ENCODE results near the gene TPK1.
"Not testable (repeated sequence)": the region's sequence is repeated elsewhere in the genome, so short reads cannot be mapped to it uniquely, and the experiment has no call there.

TPK1 gene

DNA sequence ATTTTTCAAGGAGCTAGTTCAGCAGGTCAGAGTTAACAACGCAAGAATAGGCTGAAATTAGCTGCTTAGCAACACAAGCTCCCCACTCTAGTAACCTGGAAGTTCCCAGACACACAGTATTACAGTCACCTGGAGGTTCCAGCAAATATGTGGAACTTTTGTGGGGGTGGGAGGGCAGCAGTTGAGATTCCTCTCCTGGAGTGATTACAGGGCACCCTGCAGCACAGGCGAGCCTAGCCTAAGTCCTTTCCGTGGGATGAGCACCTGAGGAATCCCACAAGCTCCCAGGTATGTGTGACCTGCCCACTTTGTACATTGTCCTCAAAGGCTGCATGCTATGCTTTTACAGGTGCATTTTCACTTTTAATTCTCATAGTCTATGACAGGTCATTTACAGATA lies 13.6 kb downstream of the TPK1 start:
- no peak for DNase-seq (ENCODE audit: low read depth, low spot score)

DNA sequence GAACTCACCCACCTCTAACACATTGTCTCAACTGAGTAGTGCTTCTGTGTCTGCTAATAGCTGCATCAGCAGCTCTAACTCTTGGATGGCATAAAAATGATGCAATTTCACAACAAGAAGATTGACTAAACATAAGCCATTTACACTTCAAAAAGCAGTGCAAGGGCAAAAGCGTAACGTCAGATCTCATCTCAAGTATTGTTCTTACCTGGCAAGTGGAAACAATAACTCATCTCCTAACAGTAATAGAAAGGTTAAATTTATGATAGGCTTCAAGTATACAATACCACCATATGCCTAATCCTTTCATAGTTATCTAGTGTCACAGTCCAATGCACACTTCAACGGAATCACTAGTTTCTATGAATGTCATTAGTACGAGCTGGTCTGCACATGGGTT lies 14.8 kb downstream of the TPK1 start:
- DNase-seq (ENCODE audit: low read depth, low spot score): no peak

DNA sequence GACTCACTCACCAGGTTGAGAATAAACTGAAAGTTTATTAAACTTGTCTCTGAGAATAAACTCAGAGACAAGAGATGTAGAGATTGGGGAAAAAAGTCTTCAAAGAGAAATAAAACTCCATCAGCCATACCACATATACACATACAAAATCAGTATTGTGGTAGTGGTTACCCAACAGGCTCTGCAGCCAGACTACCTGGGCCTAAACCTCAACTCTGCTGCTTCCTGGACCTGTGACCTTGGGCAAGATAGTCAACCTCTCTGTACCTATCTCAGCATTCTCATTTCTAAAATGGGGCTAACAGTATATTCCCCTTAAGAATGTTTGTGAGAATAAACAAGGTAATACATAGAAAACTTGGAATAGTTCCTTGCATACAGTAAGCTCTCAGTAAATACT lies 15.3 kb downstream of the TPK1 start:
- no peak for DNase-seq (ENCODE audit: low read depth, low spot score)

DNA sequence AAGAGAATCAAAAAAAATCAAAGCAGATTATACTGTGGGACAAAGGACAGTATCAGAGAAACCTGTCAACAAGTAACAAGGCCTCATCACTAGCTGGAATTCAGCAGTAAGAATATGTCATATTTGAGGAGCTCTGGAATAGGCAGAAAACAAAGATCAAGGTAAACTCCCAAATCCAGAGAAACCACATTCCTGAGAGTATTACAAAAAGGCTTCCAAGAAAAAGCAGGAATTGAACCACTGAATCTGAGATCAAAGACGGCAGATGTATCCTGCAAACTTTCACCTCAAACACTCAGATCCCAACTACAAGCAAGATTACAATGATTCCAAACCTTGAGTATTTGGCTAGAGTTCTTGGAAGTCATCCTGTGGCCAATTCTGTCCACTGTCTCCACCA lies 16.3 kb downstream of the TPK1 start:
- DNase-seq (ENCODE audit: low read depth, low spot score): no peak

DNA sequence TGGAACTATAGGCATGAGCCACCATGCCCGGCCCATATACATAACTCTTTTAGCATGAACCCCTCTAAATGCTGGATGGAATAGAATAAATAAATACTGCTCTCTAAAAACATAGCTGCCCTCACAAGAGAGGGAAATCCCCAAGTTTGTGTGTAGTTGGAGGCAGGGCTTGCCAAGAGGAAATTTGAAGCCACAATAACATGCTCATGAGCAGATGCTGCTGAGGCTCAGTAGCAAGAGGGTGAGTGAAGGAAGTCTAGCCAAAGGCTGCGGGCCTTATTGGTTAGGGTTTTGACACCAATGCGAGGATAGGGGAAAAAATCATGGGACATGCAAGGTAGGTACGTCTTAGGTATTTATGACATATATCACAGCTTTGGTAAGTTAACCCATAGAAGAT lies 17.3 kb downstream of the TPK1 start:
- DNase-seq (ENCODE audit: low read depth, low spot score): peak; percentile 35

DNA sequence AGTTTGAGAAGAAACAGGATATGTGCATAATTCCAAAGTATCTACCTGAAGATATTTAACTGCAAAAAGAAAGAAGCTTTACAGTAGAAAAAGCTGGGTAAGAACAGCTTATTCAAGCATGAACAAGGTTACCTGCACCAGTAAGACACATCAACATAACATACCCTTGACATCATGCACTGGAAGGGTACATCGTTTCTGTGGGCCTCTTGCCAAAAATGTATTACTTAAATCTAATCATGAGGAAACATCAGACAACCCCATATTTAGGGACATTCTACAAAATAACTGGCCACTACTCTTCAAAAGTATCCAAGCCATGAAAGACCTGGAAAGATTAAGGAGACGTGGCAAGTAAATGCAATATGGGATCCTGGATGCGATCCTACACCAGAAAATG lies 18.9 kb downstream of the TPK1 start:
- DNase-seq (ENCODE audit: low read depth, low spot score): no peak

DNA sequence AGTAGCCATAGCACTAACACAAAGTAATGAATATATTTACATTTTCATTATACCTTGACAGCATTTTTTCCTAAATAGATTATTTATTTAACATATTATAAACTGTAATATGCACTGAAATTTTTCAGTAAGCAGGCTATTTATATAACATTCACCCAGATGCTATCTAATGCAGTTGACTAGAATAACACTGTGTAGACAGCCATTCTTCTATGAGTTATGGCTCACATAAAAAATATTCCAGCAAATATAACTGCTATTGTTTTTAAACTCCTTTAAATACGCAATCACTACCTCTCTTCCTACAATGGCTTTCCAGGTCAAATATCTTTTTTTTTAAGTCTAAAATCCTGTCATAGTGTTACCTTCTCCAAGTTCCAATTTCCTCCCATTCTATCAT lies 21.6 kb downstream of the TPK1 start:
- no peak for DNase-seq (ENCODE audit: low read depth, low spot score)

DNA sequence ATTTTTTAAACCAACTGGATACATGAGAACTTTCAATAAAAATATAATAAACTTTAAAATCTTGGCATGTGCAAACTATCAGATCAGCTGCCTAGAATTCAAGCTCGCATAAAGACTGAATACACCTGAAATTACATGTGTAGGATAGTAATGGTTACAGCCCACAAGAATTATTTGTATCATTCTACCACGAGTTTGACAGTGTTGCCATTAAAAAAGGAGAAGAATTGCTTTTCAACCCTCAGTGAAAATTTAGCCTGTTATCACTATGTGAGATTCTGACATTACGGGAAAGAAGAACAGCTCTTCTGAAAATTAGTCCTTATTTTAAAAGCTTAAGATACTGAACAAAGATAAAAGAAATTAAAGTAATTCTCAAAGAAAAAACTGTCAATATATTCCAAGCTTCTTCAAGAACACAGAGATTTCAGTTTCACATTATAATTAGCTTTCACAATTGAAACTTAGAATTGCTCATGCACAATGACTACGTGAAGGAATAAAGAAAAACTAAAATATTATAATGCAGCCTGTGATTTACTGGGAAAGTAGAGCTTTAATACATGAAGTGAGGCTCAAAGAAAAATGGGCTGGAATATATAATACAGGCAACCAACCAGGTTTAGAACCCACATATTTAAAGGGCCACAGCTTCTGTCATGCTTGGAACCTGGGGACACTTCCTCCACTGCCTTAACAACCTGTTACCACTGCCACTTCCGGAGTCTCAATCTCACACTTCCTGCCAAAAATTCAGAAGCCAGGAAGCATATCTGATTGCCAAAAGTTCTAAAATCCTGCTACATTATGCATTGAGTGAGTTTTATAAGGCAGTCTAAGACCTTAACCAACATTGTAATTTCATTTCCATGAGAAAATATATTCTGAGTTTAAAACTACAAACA lies 23.2 kb downstream of the TPK1 start:
- no peak for DNase-seq (ENCODE audit: low read depth, low spot score)

DNA sequence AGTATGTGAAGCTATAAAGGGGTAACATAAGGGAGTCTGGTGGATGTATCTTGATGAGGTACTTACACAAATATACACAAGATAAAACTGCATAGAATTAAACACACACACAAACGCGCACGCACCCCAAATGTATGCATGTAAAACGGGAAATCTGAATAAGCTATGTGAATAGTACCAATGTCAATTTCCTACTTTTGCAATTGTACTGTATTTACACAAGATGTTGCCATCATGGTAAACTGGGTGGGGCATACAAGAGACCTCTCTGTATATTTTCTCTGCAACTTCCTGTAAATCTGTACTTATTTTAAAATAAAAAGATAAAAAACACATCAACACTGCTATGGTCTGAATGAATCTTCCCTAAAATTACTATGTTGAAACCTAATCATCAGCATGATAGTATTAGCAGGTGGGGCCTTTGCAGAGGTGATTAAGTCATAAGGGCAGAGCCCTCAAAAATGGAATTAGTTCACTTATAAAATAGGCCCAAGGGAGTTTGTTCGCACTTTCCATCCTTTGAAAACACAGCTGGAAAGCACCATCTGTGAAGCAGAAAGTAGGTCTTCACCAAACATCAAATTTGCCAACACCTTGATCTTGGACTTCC lies 30.1 kb downstream of the TPK1 start:
- DNase-seq (ENCODE audit: low read depth, low spot score): no peak

DNA sequence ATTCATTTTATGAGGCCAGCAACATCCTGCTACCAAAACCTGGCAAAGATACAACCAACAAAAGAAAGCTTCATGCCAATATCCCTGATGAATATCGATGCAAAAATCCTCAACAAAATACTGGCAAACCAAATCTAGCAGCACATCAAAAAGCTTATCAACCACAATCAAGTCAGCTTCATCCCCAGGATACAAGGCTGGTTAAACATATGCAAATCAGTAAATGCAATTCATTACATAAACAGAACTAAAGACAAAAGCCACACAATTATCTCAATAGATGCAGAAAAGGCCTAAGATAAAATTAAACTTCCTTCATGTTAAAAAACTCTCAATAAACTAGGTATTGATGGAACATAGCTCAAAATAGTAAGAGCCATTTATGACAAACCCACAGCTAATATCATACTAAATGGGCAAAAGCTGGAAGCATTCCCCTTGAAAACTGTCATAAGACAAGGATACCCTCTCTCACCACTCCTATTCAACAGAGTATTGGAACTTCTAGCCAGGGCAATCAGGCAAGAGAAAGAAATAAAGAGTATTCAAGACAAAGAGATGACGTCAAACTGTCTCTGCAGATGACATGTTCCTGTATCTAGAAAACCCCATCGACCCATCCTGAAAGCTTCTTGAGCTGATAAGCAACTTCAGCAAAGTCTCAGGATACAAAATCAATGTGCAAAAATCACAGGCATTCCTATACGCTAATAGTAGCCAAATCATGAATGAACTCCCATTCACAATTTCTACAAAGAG lies 35.0 kb downstream of the TPK1 start:
- DNase-seq (ENCODE audit: low read depth, low spot score): not testable (repeated sequence)

DNA sequence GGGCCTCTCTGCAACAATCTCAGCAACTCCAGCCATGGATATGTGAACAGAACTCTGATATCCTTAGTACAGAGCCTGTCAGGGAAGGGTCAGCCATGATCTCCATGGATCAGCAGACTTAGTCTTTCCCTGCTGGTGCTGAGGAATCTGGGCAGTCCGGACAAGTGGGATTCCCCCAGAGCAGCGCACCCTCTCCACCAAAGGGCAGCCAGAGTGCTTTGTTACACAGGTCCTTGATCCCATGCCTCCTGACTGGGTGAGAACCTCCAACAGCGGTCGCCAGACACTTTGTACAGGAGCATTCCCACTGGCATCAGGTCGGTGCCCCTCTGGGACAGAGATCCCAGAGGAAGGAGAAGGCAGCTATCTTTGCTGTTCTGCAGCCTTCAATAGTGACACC lies 38.9 kb downstream of the TPK1 start:
- DNase-seq (ENCODE audit: low read depth, low spot score): no peak

DNA sequence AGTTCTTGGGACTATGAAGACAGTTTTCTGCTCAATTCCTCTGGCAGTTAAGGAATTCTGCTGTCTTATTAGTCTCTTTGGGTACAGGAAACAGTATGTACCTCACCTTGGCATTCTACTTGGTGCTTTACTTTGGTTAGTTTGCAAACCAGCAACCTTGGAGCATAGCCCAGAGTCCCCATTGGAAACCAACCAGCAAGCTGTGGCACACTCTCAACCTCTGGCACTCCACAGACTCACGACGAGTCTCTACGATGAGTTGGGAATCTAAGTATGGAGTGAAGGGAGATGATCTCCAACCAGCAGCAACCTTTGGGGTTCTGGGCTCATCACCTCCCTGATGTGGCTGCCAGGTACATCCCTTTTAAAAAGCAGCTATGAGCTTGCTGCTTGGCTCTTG lies 43.8 kb downstream of the TPK1 start:
- DNase-seq (ENCODE audit: low read depth, low spot score): no peak

DNA sequence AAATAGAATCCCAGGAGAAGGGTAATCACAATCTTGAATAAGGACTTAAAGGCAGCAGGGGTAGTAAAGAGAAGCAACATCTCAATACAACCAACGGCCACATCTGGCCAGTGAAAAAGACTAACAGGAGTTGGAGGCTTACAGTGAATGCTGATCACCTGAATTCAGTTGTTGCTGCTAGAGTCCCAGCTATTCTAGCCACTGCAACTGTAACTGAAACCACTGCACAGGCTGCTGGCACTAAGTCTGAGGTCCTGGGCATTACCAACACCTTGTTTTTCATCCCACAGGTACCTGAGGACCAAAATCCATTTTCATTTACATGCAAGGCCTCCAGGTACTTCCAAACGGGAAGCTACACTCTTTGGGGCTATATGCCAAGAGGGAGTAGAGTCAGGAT lies 44.4 kb downstream of the TPK1 start:
- no peak for DNase-seq (ENCODE audit: low read depth, low spot score)

DNA sequence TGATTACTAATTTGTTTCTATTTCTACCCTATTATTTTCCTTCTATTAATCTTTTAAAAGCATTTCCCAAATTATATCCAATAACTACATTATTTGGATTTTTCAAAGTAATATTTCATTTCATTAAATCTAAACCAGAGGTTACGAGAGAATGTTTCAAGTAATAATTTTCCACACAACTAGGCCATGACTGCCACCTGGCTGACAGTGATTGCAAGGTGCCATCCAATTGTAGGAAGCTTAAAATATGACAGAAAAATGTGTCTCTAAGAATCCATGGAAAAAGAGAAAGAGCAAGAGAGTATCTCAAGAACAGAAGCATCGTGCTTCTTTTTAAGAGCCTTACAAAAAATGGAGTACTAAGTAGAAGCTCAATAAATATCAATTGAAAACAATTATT lies 48.7 kb downstream of the TPK1 start:
- no peak for DNase-seq (ENCODE audit: low read depth, low spot score)

DNA sequence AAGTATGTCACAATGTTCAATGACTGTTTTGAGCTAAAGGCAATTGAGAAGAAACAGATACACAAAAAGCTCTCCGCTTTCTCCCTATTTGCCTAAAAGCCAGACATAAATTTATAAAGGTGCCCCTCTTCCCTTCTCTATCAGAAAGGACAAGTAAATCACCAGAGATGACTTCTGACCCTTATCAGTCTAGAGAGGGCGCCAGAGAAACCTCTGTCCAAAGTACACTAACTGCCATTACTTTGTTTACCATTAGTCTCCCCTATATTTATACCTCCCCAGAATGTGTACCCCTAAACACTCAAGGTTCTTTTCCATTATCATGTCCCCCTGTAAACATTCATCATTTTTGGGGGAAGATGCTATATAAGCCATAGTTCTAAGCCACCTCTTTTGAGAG lies 49.3 kb downstream of the TPK1 start:
- DNase-seq (ENCODE audit: low read depth, low spot score): no peak

DNA sequence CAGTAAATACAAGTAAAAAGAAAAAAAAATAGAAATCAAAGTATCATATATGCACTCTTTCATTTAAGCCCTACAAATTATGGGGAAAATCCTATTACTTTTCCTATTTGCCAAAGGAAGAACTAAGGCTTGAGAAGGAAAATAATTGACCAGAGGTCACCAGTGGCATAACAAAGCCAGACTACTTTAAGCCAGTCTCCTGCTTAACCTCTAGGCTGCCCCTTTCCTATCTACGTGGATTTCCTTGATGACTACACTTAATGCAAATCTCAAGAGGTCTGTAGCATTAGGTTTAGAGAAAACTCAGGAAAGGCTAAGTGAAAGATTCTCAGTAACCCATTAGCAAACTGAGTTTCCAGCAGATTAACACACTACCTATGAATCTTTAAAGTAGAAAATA lies 49.8 kb downstream of the TPK1 start:
- DNase-seq (ENCODE audit: low read depth, low spot score): no peak

DNA sequence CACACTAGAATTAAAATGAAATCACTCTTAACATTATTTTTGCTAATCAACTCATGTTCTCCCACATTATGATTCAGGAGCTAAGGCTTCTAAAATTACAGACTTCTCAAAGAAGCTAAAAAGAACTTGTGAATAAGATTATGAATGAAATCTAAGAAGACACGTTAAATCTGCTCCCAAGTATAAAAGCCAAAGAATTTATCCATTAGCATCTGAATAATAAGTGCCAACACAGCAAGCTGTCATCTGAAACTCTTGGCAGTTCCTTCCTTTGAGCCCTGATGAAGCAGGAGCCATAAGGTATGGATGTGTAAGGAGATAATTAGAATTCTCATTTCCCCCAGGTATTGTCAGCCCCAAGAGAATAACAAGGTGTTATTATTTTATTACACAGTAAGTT lies 50.3 kb downstream of the TPK1 start:
- no peak for DNase-seq (ENCODE audit: low read depth, low spot score)

DNA sequence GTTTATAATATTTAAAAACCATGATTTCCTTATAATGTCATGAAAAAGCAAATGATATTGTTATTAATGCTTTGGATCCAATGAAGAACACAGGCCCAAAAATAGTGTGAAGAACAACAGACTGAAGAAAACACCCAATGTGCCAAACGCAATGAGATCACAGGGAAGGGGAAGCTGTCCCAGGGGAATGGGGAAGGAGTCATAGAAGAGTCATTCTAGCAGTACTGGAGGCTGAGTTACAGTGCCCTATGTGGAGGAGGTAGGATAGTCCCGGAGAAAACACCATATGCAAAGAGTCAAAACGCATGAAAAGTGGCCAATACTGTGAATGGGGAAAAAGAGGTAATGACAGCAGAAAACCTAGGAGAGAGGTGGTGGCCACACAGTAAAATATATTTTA lies 50.9 kb downstream of the TPK1 start:
- no peak for DNase-seq (ENCODE audit: low read depth, low spot score)

DNA sequence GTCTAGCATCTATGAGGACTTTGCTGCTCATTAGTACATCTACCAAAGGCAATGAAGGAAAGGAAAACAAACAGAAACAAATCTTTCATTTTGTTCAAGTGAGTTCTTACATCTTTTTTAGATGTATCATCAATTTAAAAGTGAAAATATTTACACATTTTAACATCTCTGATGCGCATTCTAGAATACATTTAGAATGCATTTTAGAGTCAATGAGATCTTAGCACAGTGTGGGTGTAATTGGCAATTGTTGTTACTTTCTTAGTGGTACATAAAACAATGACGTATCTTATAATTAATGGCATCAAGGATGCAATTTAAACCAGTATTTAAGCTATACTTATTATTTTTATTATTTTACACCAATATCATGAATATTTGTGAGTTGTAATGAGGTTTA lies 51.4 kb downstream of the TPK1 start:
- DNase-seq (ENCODE audit: low read depth, low spot score): no peak

DNA sequence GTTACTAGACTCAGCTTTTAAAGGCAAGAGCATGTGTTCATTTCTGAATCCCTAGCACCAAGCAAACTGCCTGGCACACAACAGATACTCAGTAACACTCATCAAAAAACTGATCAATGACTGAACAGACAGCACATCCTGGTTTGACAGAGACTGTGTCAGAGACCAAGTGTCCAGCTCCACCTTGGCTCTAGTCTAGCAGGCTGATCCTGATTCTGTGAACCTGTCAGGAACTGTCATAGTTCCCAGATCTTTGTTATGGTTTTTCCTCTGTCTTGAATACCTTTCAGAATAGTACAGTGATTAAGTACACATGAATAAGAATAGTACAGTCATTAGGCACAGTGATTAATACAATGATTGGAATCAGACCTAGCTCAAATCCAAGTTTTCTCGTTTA lies 53.0 kb downstream of the TPK1 start:
- DNase-seq (ENCODE audit: low read depth, low spot score): no peak

DNA sequence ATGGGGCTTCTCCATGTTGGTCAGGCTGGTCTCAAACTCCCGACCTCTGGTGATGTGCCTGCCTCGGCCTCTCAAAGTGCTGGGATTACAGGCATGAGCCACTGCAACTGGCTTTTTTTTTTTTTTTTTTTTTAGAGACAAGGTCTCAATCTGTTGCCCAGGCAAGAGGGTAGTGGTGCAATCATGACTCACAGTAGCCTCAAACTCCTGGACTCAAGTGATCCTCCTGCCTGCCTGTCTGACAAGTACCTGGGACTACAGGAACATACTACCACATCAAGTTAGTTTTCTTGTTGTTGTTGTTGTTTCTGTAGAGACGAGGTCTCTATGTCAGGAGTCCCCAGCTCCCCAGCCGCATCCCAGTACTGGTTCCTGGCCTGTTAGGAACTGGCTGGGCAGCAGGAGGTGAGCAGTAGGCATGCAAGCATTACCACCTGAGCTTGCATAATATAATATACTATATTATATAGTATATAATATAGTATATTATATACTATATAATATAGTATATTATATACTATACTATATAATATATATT lies 55.7 kb downstream of the TPK1 start:
- no peak for DNase-seq (ENCODE audit: low read depth, low spot score)

DNA sequence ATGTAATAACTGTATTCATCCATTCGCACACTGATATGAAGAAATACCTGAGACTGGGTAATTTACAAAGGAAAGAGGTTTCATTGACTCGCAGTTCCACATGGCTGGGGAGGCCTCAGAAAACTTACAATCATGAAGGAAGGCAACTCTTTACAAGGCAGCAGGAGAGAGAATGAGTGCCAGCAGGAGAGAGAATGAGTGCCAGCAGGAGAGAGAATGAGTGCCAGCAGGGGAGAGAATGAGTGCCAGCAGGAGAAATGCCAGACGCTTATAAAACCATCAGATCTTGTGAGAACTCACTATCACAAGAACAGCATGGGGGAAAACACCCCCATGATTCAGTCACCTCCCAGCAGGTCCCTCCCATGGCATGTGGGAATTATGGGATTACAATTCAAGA lies 58.0 kb downstream of the TPK1 start:
- not testable (repeated sequence) for DNase-seq (ENCODE audit: low read depth, low spot score)
